HG03342 (cell line): ENCODE data around the gene POU6F2.
A peak's percentile ranks its signal among the peaks of the same experiment; 100 is the strongest.
"Not testable (repeated sequence)": the region's sequence is repeated elsewhere in the genome, so short reads cannot be mapped to it uniquely, and the experiment has no call there.

ENCODE experiments used
- ATAC-seq: cut with Tn5 transposase; IDR thresholded peaks from one replicate; pipeline ENCODE4 v1.9.1; 2021; ENCODE audit warnings: mild to moderate bottlenecking, moderate library complexity; ENCODE audit not compliant: unreplicated experiment

The POU6F2 gene, protein sequence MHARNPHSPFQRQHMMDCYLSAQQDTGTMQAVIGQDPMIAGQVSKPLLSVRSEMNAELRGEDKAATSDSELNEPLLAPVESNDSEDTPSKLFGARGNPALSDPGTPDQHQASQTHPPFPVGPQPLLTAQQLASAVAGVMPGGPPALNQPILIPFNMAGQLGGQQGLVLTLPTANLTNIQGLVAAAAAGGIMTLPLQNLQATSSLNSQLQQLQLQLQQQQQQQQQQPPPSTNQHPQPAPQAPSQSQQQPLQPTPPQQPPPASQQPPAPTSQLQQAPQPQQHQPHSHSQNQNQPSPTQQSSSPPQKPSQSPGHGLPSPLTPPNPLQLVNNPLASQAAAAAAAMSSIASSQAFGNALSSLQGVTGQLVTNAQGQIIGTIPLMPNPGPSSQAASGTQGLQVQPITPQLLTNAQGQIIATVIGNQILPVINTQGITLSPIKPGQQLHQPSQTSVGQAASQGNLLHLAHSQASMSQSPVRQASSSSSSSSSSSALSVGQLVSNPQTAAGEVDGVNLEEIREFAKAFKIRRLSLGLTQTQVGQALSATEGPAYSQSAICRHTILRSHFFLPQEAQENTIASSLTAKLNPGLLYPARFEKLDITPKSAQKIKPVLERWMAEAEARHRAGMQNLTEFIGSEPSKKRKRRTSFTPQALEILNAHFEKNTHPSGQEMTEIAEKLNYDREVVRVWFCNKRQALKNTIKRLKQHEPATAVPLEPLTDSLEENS

GRCh38 chr7:38977685-38978084, at the start of gene POU6F2:
Gene POU6F2, plus strand, starts transcription at chr7:38977909. Its CDS starts 45 bp downstream, at chr7:38977954.
- no peak for ATAC-seq

GRCh38 chr7:38928506-38928905, 49.2 kb upstream of the POU6F2 start:
- ATAC-seq = no peak

- ATAC-seq = no peak
Observed at GRCh38 chr7:38929460-38930171, 48.1 kb upstream of the POU6F2 start.

- peak; percentile 87 for ATAC-seq
Observed at GRCh38 chr7:38932509-38933168, 45.1 kb upstream of the POU6F2 start.

DNA sequence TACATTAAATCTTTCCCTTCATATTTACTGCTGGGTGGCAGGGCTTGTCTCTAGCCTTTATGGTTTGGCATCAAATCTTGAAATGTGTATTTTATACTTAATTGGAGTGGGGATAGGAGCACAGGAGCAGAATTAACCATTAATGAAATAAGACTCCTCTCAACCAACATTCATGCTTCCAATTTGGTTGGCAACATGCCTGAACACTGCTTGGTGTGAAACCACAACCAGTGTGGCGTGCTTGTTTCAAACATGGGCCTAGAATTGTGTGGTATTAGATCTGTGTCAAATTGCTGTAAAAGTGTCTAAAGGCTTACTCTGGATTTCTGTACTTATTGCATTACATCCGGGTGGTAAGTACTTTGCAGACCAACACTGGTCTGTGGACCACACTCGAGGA, 43.7 kb upstream of the POU6F2 start:
- ATAC-seq = no peak

GRCh38 chr7:38934536-38934935, 43.2 kb upstream of the POU6F2 start:
- no peak for ATAC-seq

DNA sequence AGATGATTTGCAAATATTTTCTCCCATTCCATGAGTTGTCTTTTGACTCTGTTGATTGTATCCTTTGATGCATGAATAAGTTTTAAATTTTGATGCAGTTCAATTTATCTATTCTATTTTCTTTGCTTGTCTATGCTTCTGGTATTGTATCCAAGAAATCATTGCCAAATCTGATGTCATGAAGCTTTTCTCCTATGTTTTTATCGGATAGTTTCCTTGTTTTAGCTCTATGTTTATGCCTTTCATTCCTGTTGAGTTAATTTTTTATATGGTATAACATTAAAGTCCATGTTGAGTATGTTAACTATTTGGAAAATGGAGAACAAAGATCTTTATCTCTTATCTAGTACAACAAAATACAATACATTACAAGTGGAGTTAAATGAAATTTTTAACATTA, 41.1 kb upstream of the POU6F2 start:
- ATAC-seq = no peak

DNA sequence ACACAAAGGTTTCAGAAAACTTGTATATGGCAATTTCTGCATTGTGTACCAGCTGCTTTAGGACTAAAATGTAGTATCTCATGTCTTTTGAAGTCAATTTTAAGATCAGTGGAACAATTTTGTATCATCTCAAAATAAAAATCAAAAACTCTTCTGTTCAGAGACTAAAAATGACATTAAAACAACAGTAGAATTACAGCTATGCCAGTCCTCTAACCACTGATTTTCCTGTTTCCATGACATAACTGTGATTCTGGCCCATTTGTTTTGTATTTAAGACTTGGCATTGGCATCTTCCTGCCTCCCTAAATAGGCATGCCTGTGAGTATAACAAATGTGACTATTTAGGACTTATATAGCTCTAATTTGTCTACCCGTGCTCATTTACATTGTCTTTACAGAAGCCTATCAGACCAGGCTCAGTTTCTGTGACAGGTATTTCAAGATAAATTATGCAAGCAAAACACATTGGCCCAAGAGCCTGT, 39.7 kb upstream of the POU6F2 start:
- ATAC-seq = no peak

GRCh38 chr7:38938589-38938988, 39.1 kb upstream of the POU6F2 start:
- no peak for ATAC-seq

GRCh38 chr7:38940774-38941173, 36.9 kb upstream of the POU6F2 start:
- no peak for ATAC-seq

GRCh38 chr7:38942431-38943051, 35.2 kb upstream of the POU6F2 start:
- ATAC-seq = no peak

GRCh38 chr7:38947541-38947940, 30.2 kb upstream of the POU6F2 start:
- ATAC-seq = not testable (repeated sequence)

GRCh38 chr7:38950309-38950708, 27.4 kb upstream of the POU6F2 start:
- ATAC-seq = no peak

GRCh38 chr7:38951213-38951612, 26.5 kb upstream of the POU6F2 start:
- no peak for ATAC-seq

DNA sequence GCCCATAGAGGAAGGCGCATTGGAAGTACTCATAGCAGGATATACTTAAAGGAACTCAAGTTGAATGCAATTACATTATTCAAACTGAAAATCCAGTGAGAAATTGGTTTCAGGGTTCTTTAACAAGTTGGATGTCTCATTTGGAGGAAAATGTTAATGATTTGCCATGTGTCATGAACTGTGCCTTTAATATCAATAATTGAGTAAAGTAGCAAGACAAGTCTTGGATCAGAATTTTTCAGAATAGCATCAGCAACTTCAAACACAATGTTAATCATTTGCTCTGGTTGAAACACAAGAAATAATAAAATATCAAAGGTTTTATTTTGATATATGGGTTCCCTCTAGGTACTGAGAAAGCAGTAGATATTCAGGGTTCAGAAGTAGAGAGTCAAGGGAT, 24.5 kb upstream of the POU6F2 start:
- ATAC-seq = no peak

DNA sequence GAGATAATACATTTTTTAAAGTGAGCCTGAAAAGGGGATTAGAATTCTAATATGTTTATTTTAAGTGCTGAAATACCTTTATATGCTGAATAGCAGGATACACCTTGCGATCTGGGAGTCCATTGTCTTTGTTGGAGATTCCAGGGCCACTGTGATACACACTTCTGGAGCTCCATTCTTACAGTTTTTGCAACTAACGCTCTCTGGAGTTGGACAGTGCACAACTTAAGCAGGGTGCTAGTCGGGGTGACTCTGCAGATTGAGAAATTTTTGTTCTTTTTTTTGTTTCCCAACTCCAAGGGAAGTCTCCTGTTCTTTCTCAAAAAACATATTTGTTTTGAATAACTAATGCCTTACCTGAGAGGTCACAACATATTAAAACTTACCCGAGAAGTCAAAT, 23.7 kb upstream of the POU6F2 start:
- ATAC-seq = no peak

DNA sequence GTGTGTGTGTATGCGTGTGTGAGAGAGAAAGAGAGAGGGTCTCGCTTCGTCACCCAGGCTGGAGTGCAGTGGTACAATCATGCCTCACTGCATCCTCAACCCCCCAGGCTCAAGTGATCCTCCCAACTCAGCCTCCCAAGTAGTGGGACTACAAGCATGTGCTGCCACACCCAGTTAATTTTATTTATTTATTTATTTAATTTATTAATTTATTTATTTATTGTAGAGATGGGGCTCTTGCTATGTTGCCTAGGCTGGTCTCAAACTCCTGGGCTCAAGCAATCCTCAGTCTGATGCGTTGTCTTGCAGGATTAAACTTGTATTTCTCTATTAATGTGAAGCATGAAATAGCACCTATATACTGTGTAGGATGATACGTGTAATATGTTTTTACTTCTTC, 21.8 kb upstream of the POU6F2 start:
- ATAC-seq = no peak

GRCh38 chr7:38962028-38962427, 15.7 kb upstream of the POU6F2 start:
- ATAC-seq = no peak

GRCh38 chr7:38964921-38965320, 12.8 kb upstream of the POU6F2 start:
- no peak for ATAC-seq

- no peak for ATAC-seq
Observed at GRCh38 chr7:38973760-38974159, 3.9 kb upstream of the POU6F2 start.
